ENCODE results near the gene MORN5. TPM values are rescaled to one million over a fixed set of nuclear protein-coding genes. Genes with fewer than 3 reads are reported as not detected.

MORN5 gene
- total and polyA plus RNA-seq, 4 donors: 17.9 to 22.9 (median 18.6) TPM

DNA sequence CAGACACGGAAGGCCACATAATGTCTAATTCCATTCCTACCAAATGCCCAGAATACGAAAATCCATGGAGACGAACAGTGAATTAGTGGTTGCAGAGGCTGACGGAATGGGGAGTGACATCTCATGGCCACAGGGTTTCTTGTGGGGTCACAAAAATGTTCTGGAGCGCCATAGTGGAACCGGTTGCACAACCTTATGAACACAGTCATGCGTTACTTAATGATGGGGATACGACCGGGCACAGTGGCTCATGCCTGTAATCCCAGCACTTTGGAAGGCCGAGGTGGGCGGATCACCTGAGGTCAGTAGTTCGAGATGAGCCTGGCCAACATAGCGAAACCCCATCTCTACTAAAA, 40.6 kb upstream of the MORN5 start:
- no peak for DNase-seq
- ATAC-seq (ENCODE audit: insufficient read depth, low FRiP score): no peak
- Histone ChIP-seq H3K4me3 (no peak overlapping the region), H3K4me1 (ENCODE audit: control insufficient read depth in 5 of 5, insufficient read depth in 5 of 5, low read length in 5 of 5) (no peaks in the 10 kb centered on the region), H3K36me3 (ENCODE audit: control insufficient read depth in 4 of 4, insufficient read depth in 4 of 4, low read length in 4 of 4) (no peaks in the 10 kb centered on the region), H3K9ac (ENCODE audit: insufficient read depth in 1 of 2, low read length in 2 of 2) (no peak overlapping the region), H3K9me3 (ENCODE audit: control insufficient read depth in 4 of 4, insufficient read depth in 3 of 4, low read length in 3 of 4) (peaks cover 0 to 2% (median 0%) of the 10 kb centered on the region in 4 donors), H3K27ac (ENCODE audit: low read depth in 1 of 2, low read length in 1 of 2) (no peak overlapping the region), H3K27me3 (ENCODE audit: control insufficient read depth in 3 of 3, insufficient read depth in 3 of 3, low read length in 2 of 3) (peaks cover 0 to 4% (median 0%) of the 10 kb centered on the region in 3 donors)
- TF ChIP-seq, protein P1, sequence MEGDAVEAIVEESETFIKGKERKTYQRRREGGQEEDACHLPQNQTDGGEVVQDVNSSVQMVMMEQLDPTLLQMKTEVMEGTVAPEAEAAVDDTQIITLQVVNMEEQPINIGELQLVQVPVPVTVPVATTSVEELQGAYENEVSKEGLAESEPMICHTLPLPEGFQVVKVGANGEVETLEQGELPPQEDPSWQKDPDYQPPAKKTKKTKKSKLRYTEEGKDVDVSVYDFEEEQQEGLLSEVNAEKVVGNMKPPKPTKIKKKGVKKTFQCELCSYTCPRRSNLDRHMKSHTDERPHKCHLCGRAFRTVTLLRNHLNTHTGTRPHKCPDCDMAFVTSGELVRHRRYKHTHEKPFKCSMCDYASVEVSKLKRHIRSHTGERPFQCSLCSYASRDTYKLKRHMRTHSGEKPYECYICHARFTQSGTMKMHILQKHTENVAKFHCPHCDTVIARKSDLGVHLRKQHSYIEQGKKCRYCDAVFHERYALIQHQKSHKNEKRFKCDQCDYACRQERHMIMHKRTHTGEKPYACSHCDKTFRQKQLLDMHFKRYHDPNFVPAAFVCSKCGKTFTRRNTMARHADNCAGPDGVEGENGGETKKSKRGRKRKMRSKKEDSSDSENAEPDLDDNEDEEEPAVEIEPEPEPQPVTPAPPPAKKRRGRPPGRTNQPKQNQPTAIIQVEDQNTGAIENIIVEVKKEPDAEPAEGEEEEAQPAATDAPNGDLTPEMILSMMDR (IDR thresholded peaks at IDR 0.05; ENCODE audit: control extremely low read depth, extremely low read depth): no peak
- 92 to 95% methylated on average over 13 of the region's 13 CpGs for WGBS, 2 donors

- Histone ChIP-seq H3K9ac (ENCODE audit: insufficient read depth in 1 of 2, low read length in 2 of 2) (no peak overlapping the region), H3K4me1 (ENCODE audit: control insufficient read depth in 5 of 5, insufficient read depth in 5 of 5, low read length in 5 of 5) (no peaks in the 10 kb centered on the region), H3K27me3 (ENCODE audit: control insufficient read depth in 3 of 3, insufficient read depth in 3 of 3, low read length in 2 of 3) (peaks cover 0 to 6% (median 0%) of the 10 kb centered on the region in 3 donors), H3K9me3 (ENCODE audit: control insufficient read depth in 4 of 4, insufficient read depth in 3 of 4, low read length in 3 of 4) (peaks cover 0 to 2% (median 0%) of the 10 kb centered on the region in 4 donors), H3K4me3 (no peak overlapping the region), H3K27ac (ENCODE audit: low read depth in 1 of 2, low read length in 1 of 2) (no peak overlapping the region), H3K36me3 (ENCODE audit: control insufficient read depth in 4 of 4, insufficient read depth in 4 of 4, low read length in 4 of 4) (no peaks in the 10 kb centered on the region)
- TF ChIP-seq, protein P1 (IDR thresholded peaks at IDR 0.05; ENCODE audit: control extremely low read depth, extremely low read depth): no peak
- WGBS, 2 donors: 91 to 94% methylated on average over 5 of the region's 5 CpGs
- no peak for DNase-seq
- no peak for ATAC-seq (ENCODE audit: insufficient read depth, low FRiP score)
Measured at GRCh38 chr9:122119721-122120120, 40.0 kb upstream of the MORN5 start.

GRCh38 chr9:122120316-122121071, 39.2 kb upstream of the MORN5 start:
- H3K27ac ChIP-seq (ENCODE audit: low read depth in 1 of 2, low read length in 1 of 2): no peak overlapping the region
- no peak for DNase-seq
- no peak overlapping the region for H3K9ac ChIP-seq (ENCODE audit: insufficient read depth in 1 of 2, low read length in 2 of 2)
- H3K4me3 ChIP-seq: no peak overlapping the region
- no peaks in the 10 kb centered on the region for H3K9me3 ChIP-seq (ENCODE audit: control insufficient read depth in 4 of 4, insufficient read depth in 3 of 4, low read length in 3 of 4)
- peaks cover 0 to 5% (median 0%) of the 10 kb centered on the region in 5 donors for H3K4me1 ChIP-seq (ENCODE audit: control insufficient read depth in 5 of 5, insufficient read depth in 5 of 5, low read length in 5 of 5)
- H3K27me3 ChIP-seq (ENCODE audit: control insufficient read depth in 3 of 3, insufficient read depth in 3 of 3, low read length in 2 of 3): peaks cover 0 to 9% (median 3%) of the 10 kb centered on the region in 3 donors
- TF ChIP-seq, protein P1 (IDR thresholded peaks at IDR 0.05; ENCODE audit: control extremely low read depth, extremely low read depth): no peak
- WGBS, 2 donors: 82 to 85% methylated on average over 10 of the region's 10 CpGs
- no peaks in the 10 kb centered on the region for H3K36me3 ChIP-seq (ENCODE audit: control insufficient read depth in 4 of 4, insufficient read depth in 4 of 4, low read length in 4 of 4)
- ATAC-seq (ENCODE audit: insufficient read depth, low FRiP score): no peak
